Thyroid gland (tissue), 4 donors: ENCODE measurements around the gene SLC6A5.

Source experiments
- CTCF ChIP-seq, 6 experiments: fragments of 200-600 bp in 3 of 6; fragments of 450-650 bp in 3 of 6; sonication (generic) in 3 of 6; IDR thresholded peaks; one replicate each; pipeline ENCODE4 v1.5.1; 2016 to 2019; ENCODE audit warnings: antibody characterized with exemption in 6 of 6, mild to moderate bottlenecking in 2 of 6, inconsistent platforms in 1 of 6, moderate library complexity in 1 of 6
- POLR2A ChIP-seq, 2 donors: fragments of 450-650 bp; IDR thresholded peaks; one replicate each; pipeline ENCODE4 v1.6.1; 2017; ENCODE audit warnings: antibody characterized with exemption in 2 of 2, mild to moderate bottlenecking in 2 of 2, moderate library complexity in 1 of 2

- TF ChIP-seq CTCF (IDR thresholded peaks at IDR 0.05) (no peak), POLR2A (IDR thresholded peaks at IDR 0.05) (no peak)
Observed at GRCh38 chr11:20561915-20562314, 37.5 kb upstream of the SLC6A5 start.
